CD4-positive, alpha-beta memory T cell (primary cell): ENCODE results near the gene CORO7. TPM values are rescaled to one million over a fixed set of nuclear protein-coding genes. Genes with fewer than 3 reads are reported as not detected.

Experiments used
- CTCF ChIA-PET: fragments of 350-600 bp; sonication (Branson Sonifier 250); formaldehyde crosslinking; loops from one replicate; lab custom pipeline; 2021; ENCODE audit warnings: inconsistent platforms; ENCODE audit not compliant: partially characterized antibody; lab: Charles Lee
- POLR2A ChIA-PET: fragments of 350-600 bp; sonication (Branson Sonifier 250); formaldehyde crosslinking; loops from one replicate; lab custom pipeline; 2021; ENCODE audit not compliant: partially characterized antibody; lab: Charles Lee
- DNase-seq, 5 donors: peaks; one replicate each; pipeline versions ENCODE4 v3.0.0 to v3.0.0-alpha.2; 2020 to 2022; ENCODE audit warnings: mixed read lengths in 1 of 5
- H3K27ac ChIP-seq: one replicate; pipeline ENCODE4 v1.7.0; 2013; ENCODE audit warnings: low read depth, low read length
- H3K27me3 ChIP-seq: 2 replicates; pipeline ENCODE4 v1.7.0; 2013; ENCODE audit warnings: mild to moderate bottlenecking, low read length, moderate library complexity; ENCODE audit not compliant: insufficient read depth
- H3K36me3 ChIP-seq: 2 replicates; pipeline ENCODE4 v1.7.0; 2013; ENCODE audit warnings: mild to moderate bottlenecking, low read length, moderate library complexity; ENCODE audit not compliant: insufficient read depth
- H3K4me1 ChIP-seq: 2 replicates; pipeline ENCODE4 v1.7.0; 2013; ENCODE audit warnings: mild to moderate bottlenecking, low read length, moderate library complexity; ENCODE audit not compliant: insufficient read depth
- H3K4me3 ChIP-seq, 2 donors: one replicate each; pipeline ENCODE4 v1.7.0; 2013; ENCODE audit warnings: low read length in 2 of 2, mild to moderate bottlenecking in 1 of 2
- H3K9me3 ChIP-seq, 2 donors: one replicate each; pipeline ENCODE4 v1.7.0; 2013; ENCODE audit warnings: low read length in 2 of 2, control low read depth in 1 of 2; ENCODE audit not compliant: control insufficient read depth in 1 of 2
- H3K27ac Mint-ChIP-seq, 7 donors: one replicate each; pipeline ENCODE4 v1.8.0; 2020 to 2021; ENCODE audit warnings: mixed read lengths in 7 of 7, mild to moderate bottlenecking in 6 of 7, inconsistent platforms in 3 of 7, moderate library complexity in 3 of 7
- H3K27me3 Mint-ChIP-seq, 2 donors: one replicate each; pipeline ENCODE4 v1.8.0; 2020 to 2021; ENCODE audit warnings: mixed read lengths in 2 of 2
- H3K36me3 Mint-ChIP-seq, 2 donors: one replicate each; pipeline ENCODE4 v1.8.0; 2020 to 2021; ENCODE audit warnings: mixed read lengths in 2 of 2, inconsistent platforms in 1 of 2, mild to moderate bottlenecking in 1 of 2
- H3K4me1 Mint-ChIP-seq, 4 donors: one replicate each; pipeline ENCODE4 v1.8.0; 2020 to 2021; ENCODE audit warnings: mixed read lengths in 4 of 4, mild to moderate bottlenecking in 1 of 4
- H3K4me3 Mint-ChIP-seq, 8 donors: one replicate each; pipeline ENCODE4 v1.8.0; 2020 to 2021; ENCODE audit warnings: mixed read lengths in 8 of 8, mild to moderate bottlenecking in 7 of 8, moderate library complexity in 6 of 8, inconsistent platforms in 3 of 8
- H3K9me3 Mint-ChIP-seq, 8 donors: one replicate each; pipeline ENCODE4 v1.8.0; 2020 to 2021; ENCODE audit warnings: mixed read lengths in 8 of 8, mild to moderate bottlenecking in 5 of 8, inconsistent platforms in 3 of 8, moderate library complexity in 1 of 8
- intact Hi-C: fragments of 100-400 bp; cut with micrococcal nuclease; formaldehyde crosslinking; loops from one replicate; pipeline ENCODE4 v1.15.1; 2023
- polyA plus RNA-seq, 2 donors: library from polyadenylated mRNA; unstranded; fragments of 300-500 nt; fragmentation: Illumina TruSeq; gene quantifications; one replicate each; pipeline ENCODE4 v1.2.3, GENCODE V29; 2021
- total RNA-seq, 2 experiments: library from RNA; stranded (reverse); gene quantifications; one replicate each; pipeline ENCODE4 v1.2.3, GENCODE V29; 2021

The CORO7 gene
- total and polyA plus RNA-seq, 4 experiments from 2014 or later, result 48.2 to 184 (median 157) TPM

DNA sequence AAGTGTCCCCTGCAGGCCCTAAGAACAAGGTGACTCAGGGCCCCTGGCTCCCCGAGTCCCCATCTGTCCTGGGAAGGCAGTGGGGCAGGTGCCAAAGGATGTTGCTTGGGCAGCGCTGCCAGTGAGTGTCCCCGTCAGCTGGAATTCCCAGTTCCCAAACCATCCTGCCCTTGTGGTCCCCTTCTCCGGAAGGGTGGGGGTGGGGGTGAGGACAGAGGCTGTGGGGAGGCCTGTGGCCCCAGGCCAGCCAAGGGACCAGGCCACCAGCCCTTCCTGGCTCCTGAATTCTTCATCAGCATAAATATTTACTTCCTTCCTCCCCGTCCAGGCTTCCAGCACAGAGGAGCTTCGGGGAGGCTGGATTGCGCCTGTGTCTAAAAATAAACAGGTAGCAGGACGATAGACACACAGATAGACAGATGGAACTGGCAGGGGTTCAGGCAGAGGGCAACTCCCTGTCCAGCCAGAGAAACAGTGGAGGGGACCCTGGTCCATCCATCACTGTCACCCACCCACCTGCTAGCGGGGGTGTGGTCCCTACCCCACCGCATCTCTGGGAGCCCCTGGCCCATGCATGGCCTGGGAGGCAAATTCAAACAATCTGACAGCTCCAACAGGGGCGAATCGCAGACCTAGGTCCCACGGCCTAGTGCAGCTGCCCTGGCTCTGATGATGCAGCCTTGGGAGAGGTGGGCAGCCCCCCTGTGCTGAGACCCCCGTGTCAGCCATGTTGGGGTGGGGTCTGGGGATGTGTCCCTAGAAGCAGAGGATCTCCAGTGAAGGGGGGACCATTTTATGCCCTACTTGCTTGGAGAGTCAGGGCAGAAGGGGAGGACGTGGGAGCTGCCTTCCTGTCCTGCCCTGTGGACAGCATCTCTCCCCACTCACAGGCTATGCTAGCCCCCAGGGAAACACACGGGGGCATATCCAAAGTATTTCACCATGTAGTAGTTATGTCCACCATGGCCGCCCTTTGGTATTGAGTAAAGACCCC lies 87.3 kb downstream of the CORO7 start:
- no peaks in the 10 kb centered on the region for H3K36me3 Mint-ChIP-seq
- intact Hi-C loops, result no loop called here
- DNase-seq, result no peak
- no peak overlapping the region for H3K27ac ChIP-seq
- H3K4me3 Mint-ChIP-seq, result peak overlapping the region in 1 of 8 donors; percentile 50
- H3K9me3 Mint-ChIP-seq, result no peaks in the 10 kb centered on the region
- H3K4me3 ChIP-seq, result no peak overlapping the region
- no peaks in the 10 kb centered on the region for H3K9me3 ChIP-seq
- H3K36me3 ChIP-seq, result no peaks in the 10 kb centered on the region
- H3K4me1 ChIP-seq, result peaks cover 9% of the 10 kb centered on the region
- peaks cover 0 to 5% (median 1%) of the 10 kb centered on the region in 4 donors for H3K4me1 Mint-ChIP-seq
- H3K27me3 ChIP-seq, result no peaks in the 10 kb centered on the region
- ChIA-PET CTCF (interaction anchor here (0.9 to 13.3 kb wide), 11 partner anchors 9 to 390 kb away, joined by 3 to 161 read pairs (median 5); no protein-coding TSS in a partner anchor), POLR2A (interaction anchor here (0.6 to 1.7 kb wide), 4 partner anchors 18 to 73 kb away, joined by 3 to 5 read pairs (median 5); no protein-coding TSS in a partner anchor)
- H3K27ac Mint-ChIP-seq, result peak overlapping the region in 1 of 7 donors; percentile 44
- H3K27me3 Mint-ChIP-seq, result no peaks in the 10 kb centered on the region

DNA sequence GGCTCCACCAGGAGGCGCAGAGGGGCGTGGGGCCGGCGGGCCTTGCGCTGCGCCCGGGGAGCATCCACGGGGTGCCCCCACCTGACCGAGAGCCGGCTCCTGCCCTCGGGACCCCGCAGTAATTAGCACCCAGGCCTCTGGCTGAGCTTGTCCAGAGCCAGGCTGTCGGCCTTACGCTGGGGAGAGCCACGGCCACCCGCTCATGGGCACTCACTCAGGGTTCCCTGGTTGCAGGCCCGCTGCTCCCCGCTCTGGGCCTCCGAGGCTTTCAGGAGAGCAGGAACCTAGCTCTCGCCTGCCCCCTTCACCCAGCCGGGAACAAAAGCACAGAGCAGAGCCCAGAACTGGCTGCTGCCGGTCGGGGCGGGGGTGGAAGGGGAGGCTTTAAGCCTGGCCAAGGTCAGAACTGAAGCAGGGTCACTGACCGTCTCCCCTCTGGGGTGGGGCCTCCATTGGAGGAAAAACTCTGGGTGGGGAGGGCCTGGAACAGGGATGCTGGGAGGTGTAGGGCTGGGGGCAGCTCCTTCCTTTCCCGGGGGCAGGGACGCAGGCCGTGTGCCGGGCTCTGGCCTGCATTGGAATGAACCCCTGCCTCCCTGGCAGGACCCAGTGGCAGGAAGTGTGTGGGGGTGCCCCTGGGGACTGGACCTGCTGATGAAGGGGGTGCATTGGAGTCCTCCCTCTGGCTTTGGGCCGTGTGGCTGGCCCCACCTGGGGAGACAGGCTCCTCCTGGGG lies 88.2 kb downstream of the CORO7 start:
- ChIA-PET CTCF (interaction anchor here (1.2 to 13.3 kb wide), 3 partner anchors 19 to 345 kb away, joined by 5 to 161 read pairs (median 53); no protein-coding TSS in a partner anchor), POLR2A (interaction anchor here (1.0 to 1.7 kb wide), 4 partner anchors 17 to 75 kb away, joined by 5 read pairs; no protein-coding TSS in a partner anchor)
- intact Hi-C loops, result no loop called here
- Mint-ChIP-seq H3K9me3 (no peaks in the 10 kb centered on the region), H3K36me3 (no peaks in the 10 kb centered on the region), H3K4me3 (peak overlapping the region in 7 of 8 donors; percentile 6 to 59 (median 43)), H3K27me3 (no peaks in the 10 kb centered on the region), H3K27ac (peak overlapping the region in 1 of 7 donors; percentile 44), H3K4me1 (peaks cover 0 to 5% (median 1%) of the 10 kb centered on the region in 4 donors)
- Histone ChIP-seq H3K27ac (no peak overlapping the region), H3K4me3 (peak overlapping the region in 1 of 2 donors; percentile 33), H3K4me1 (peaks cover 9% of the 10 kb centered on the region), H3K9me3 (no peaks in the 10 kb centered on the region), H3K36me3 (no peaks in the 10 kb centered on the region), H3K27me3 (no peaks in the 10 kb centered on the region)
- peak; percentile 41 to 60 (median 43) for DNase-seq

DNA sequence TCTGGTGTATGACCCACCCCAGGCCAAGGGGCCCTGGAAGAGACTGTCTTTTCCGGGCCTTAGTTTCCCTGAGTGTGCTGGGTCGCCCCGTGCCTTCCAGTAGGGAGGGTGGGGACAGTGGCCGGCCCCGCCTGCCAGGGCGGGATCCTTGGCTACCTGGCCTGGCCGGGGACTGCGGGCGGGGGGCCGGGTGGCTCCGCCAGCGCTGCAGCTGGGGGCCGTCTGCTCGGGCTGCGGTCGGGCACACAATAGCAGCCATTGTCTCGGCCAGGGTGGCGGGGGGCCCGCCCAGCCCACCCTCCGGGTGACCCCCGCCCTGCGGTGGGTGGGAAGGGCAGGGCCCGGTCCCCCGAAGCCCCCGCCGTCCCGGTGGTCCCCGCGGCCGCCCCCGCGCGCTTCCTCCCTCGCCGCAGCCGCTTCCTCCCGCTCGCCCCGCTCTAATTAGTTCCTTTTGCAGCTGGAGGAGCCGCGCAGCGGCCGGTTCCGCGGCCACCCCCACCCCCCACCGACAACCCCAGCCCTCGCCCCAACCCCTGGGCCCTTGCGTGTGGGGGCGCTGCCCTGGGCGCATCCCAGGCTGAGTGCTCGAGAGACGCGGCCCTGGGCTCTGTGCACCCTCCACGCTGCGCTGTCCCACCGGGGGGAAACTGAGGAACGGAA lies 88.9 kb downstream of the CORO7 start:
- intact Hi-C loops, result no loop called here
- no peaks in the 10 kb centered on the region for H3K27me3 Mint-ChIP-seq
- peak overlapping the region in 1 of 2 donors; percentile 33 for H3K4me3 ChIP-seq
- no peaks in the 10 kb centered on the region for H3K9me3 ChIP-seq
- H3K4me1 ChIP-seq, result peaks cover 9% of the 10 kb centered on the region
- H3K4me1 Mint-ChIP-seq, result peaks cover 0 to 5% (median 1%) of the 10 kb centered on the region in 4 donors
- H3K4me3 Mint-ChIP-seq, result peak overlapping the region in 3 of 8 donors; percentile 6 to 29 (median 20)
- ChIA-PET CTCF (interaction anchor here (0.8 to 13.3 kb wide), 5 partner anchors 10 to 345 kb away, joined by 3 to 161 read pairs (median 5); no protein-coding TSS in a partner anchor), POLR2A (interaction anchor here (1.0 to 1.7 kb wide), 4 partner anchors 18 to 74 kb away, joined by 3 to 5 read pairs (median 5); no protein-coding TSS in a partner anchor)
- H3K27me3 ChIP-seq, result no peaks in the 10 kb centered on the region
- no peak overlapping the region for H3K27ac ChIP-seq
- peak in 1 of 5 donors; percentile 41 for DNase-seq
- no peaks in the 10 kb centered on the region for H3K36me3 ChIP-seq
- H3K36me3 Mint-ChIP-seq, result no peaks in the 10 kb centered on the region
- H3K27ac Mint-ChIP-seq, result no peak overlapping the region
- H3K9me3 Mint-ChIP-seq, result no peaks in the 10 kb centered on the region

DNA sequence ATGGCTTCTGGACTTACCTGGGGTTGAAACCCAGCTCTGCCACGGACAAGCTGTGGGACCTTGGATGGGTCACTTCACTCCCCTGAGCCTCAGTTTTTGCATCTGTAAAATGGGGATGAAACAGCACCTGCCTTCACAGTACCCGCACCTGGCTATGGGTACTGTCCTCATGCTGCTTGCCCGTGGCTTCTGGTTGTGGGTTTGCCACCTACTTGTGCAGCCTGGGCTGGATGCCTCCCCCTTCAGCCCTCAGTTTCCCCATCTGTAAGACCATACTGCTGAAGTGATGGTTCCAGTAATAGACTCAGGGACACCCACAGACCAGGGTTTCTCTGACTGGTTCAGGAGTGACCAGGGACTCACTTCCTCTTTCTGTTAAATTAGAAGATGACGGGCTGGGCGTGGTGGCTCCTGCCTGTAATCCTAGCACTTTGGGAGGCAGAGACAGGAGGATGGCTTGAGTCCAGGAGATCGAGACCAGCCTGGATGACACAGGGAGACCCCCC lies 91.1 kb downstream of the CORO7 start:
- H3K36me3 ChIP-seq, result no peaks in the 10 kb centered on the region
- no peaks in the 10 kb centered on the region for H3K9me3 Mint-ChIP-seq
- no peak overlapping the region for H3K4me3 Mint-ChIP-seq
- no peak overlapping the region for H3K27ac ChIP-seq
- H3K4me1 ChIP-seq, result peaks cover 9% of the 10 kb centered on the region
- H3K4me1 Mint-ChIP-seq, result peaks cover 0 to 5% (median 1%) of the 10 kb centered on the region in 4 donors
- no peak for DNase-seq
- CTCF ChIA-PET, result interaction anchor here (1.4 to 13.3 kb wide), 3 partner anchors 16 to 42 kb away, joined by 5 to 161 read pairs (median 53); no protein-coding TSS in a partner anchor
- H3K27me3 Mint-ChIP-seq, result no peaks in the 10 kb centered on the region
- no peaks in the 10 kb centered on the region for H3K36me3 Mint-ChIP-seq
- no peaks in the 10 kb centered on the region for H3K27me3 ChIP-seq
- no peaks in the 10 kb centered on the region for H3K9me3 ChIP-seq
- intact Hi-C loops, result no loop called here
- no peak overlapping the region for H3K4me3 ChIP-seq
- POLR2A ChIA-PET, result no interaction called here
- no peak overlapping the region for H3K27ac Mint-ChIP-seq

DNA sequence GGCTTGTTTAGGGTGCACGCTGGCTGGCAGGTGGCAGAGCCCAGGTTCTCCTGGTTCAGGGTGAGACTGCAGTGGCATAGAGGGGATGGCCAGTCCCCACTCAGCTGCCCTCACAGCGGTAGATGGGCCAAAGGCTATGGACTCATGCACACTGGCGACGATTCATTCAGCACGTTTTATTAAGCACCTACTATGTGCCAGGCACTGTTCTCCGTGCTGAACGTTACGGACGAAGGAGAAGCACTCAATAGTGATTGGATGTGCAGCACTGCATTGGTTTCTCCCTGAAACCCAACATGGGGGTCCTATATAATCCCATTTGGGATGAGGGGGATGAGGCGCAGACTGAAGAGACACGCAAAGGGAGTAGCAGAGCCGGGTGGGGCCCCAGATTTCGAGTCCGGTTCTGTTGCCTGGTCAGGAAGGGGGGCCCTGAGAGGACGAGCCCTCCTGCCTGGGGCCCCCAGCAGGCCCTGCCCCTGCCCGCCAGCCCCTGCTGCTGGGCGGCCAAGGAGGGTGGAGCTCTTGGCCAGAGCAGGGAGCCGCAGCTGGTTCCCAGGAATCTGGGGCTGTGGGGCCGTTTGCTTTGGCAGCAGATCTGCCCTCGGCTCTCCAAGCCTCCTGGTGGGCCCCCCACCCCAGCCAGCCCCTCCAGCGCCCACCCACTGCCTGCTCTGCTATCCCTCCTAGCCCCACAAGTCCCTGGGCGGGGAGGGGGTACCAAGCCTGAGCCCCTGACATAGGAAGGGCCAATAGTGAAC lies 91.7 kb downstream of the CORO7 start:
- no peaks in the 10 kb centered on the region for H3K27me3 Mint-ChIP-seq
- Histone ChIP-seq H3K27me3 (no peaks in the 10 kb centered on the region), H3K4me1 (peaks cover 9% of the 10 kb centered on the region), H3K4me3 (no peak overlapping the region), H3K27ac (no peak overlapping the region), H3K9me3 (no peaks in the 10 kb centered on the region), H3K36me3 (no peaks in the 10 kb centered on the region)
- CTCF ChIA-PET, result interaction anchor here (13.3 kb wide), 1 partner anchor 36 kb away, joined by 161 read pairs; no protein-coding TSS in a partner anchor
- POLR2A ChIA-PET, result interaction anchor here (0.5 kb wide), 1 partner anchor 861 kb away, joined by 3 read pairs; no protein-coding TSS in a partner anchor
- H3K27ac Mint-ChIP-seq, result peak overlapping the region in 1 of 7 donors; percentile 63
- intact Hi-C loops, result no loop called here
- peaks cover 0 to 3% (median 1%) of the 10 kb centered on the region in 4 donors for H3K4me1 Mint-ChIP-seq
- H3K36me3 Mint-ChIP-seq, result no peaks in the 10 kb centered on the region
- H3K4me3 Mint-ChIP-seq, result no peak overlapping the region
- no peaks in the 10 kb centered on the region for H3K9me3 Mint-ChIP-seq
- no peak for DNase-seq
